ENCODE measurements around the gene BEAN1.

DNA sequence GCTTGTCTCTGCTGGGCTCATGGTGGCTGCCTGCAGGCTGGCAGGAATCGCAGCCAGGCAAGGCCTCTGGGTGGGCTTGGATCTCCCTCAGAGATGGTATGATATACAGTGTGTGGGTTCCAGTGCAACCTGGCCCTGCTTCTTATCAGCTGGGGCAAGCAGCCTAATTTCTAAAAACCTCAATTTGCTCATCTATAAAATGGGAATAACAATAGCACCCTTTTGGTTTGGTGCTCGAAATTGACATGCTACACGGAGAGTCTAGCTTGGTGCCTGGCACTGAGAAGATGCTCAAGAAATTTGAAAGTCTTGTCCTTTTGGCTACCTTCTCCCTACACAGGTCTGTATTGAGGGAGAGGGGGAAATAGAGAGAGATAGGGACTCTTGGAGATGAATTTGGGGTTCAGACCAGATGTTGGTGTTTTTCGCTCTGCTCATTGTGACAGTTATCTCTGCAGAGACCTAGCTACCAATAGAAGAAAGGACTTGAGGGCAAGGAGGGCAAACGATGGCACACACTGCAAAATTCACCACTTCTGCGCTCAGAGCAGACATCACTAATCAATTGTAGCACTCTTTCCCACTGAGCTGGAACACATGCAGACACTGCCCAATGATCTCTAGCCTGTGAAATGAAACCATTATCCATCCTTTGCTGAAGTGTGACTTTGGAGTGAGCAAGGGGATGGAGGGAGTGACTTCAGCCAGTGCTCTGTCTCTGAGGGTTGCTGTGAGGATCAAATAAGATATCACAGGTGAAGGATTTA lies 15.6 kb downstream of the BEAN1 start:
- TF ChIP-seq EZH2 (IDR thresholded peaks at IDR 0.05; ENCODE audit: borderline replicate concordance, low read length): no peak
- TF ChIP-seq, protein P1, sequence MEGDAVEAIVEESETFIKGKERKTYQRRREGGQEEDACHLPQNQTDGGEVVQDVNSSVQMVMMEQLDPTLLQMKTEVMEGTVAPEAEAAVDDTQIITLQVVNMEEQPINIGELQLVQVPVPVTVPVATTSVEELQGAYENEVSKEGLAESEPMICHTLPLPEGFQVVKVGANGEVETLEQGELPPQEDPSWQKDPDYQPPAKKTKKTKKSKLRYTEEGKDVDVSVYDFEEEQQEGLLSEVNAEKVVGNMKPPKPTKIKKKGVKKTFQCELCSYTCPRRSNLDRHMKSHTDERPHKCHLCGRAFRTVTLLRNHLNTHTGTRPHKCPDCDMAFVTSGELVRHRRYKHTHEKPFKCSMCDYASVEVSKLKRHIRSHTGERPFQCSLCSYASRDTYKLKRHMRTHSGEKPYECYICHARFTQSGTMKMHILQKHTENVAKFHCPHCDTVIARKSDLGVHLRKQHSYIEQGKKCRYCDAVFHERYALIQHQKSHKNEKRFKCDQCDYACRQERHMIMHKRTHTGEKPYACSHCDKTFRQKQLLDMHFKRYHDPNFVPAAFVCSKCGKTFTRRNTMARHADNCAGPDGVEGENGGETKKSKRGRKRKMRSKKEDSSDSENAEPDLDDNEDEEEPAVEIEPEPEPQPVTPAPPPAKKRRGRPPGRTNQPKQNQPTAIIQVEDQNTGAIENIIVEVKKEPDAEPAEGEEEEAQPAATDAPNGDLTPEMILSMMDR (conservative IDR thresholded peaks at IDR 0.05 in 1 of 2, IDR thresholded peaks at IDR 0.05 in 1 of 2; ENCODE audit: extremely low read depth in 1 of 2, insufficient read depth in 1 of 2, low read depth in 1 of 2, low read length in 2 of 2): no peak
